MM.1S (cell line): ENCODE results near the gene VRTN.

Experiments
- CTCF ChIP-seq: fragments of 300-600 bp; sonication (generic); IDR thresholded peaks from 2 replicates; pipeline ENCODE4 v1.5.1; 2016; ENCODE audit warnings: antibody characterized with exemption, low read length, mixed read lengths
- EZH2phosphoT487 ChIP-seq: fragments of 300-600 bp; sonication (generic); IDR thresholded peaks from 2 replicates; pipeline ENCODE4 v1.6.1; 2018; ENCODE audit warnings: antibody characterized with exemption, low read length

GRCh38 chr14:74301594-74302151 lies 46.6 kb upstream of the VRTN start:
- TF ChIP-seq CTCF, result no peak
- TF ChIP-seq EZH2phosphoT487, result no peak
